ENCODE data around the gene CLNS1A. TPM values are rescaled to one million over a fixed set of nuclear protein-coding genes. Genes with fewer than 3 reads are reported as not detected.
"Not testable (repeated sequence)": the region's sequence is repeated elsewhere in the genome, so short reads cannot be mapped to it uniquely, and the experiment has no call there.

The CLNS1A gene
- polyA plus RNA-seq, 3 donors = 66.8 to 94.1 (median 70.4) TPM

DNA sequence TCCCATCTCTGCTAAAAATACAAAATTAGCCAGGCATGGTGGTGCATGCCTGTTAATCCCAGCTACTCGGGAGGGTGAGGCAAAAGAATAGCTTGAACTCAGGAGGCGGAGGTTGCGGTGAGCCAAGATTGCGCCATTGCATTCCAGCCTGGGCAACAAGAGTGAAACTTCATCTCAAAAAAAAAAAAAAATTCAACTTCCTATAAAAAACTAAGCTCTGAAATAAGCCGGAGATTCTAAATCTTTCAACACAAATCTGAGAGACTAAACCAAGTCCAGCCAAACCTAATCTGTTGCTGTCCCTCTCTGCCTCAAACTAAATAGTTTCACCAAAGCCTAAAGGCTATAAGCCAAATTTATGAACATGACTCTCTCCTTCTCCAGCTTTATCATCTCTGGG lies 3.7 kb downstream of the CLNS1A start:
- not testable (repeated sequence) for H3K27ac ChIP-seq (ENCODE audit: low read depth, low read length)
- WGBS, 3 donors = 53 to 88% (median 59%) methylated on average over 5 of the region's 5 CpGs

DNA sequence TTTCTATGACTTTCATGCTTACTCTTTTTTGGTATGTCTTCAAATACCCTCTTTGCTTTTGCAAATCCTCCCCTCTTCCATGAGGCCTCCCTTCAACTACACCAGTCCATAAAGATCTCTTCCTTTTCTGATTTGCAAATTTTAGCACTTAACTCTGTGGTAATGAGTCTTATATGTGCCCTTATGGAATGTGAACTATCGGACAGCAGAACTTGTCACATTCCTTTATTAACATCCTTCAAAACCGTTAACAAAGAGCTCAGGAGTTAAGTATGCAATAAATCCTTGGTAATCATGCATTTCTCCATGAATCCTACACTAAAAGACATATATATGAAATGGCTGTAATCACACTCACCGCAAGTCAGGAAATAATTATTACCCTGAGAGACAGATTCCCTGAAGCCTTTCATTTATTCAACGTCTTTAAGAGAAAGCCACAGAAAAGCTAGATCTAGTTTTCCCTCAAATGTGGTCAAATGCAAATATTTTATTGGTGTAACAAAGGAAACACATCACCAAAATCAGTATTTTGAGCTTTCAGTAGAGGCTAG lies 7.4 kb downstream of the CLNS1A start:
- 77 to 89% (median 79%) methylated on average over 4 of the region's 4 CpGs for WGBS, 3 donors
- no peak overlapping the region for H3K27ac ChIP-seq (ENCODE audit: low read depth, low read length)

DNA sequence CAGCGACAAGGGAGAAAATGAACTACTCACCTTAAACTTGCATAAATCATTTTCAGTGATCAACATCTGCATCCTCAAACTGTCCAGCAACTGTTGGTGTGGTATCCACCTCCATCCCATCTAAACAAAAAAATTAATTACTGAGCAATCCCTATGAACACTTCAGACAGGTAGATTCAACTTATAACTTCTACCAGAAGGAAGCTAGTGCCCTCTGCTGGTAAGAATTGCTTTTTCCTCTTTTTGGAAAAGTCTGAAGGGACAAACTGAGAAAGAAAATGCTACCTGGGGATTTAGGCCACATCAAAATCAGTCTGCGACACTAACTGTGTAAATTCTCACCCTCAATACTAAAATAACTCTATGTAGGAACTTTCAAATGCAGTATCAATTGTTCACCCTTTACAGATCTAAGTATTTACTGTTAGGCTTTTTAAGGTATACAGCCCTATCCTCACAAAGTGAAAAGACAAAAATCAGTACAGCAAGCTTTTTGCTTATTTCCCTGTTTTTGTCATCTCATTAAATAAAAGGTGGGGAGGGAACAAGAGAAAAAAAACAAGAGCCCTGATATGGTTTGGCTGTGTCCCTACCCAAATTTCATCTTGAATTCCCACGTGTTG lies 17.9 kb downstream of the CLNS1A start:
- H3K27ac ChIP-seq (ENCODE audit: low read depth, low read length) = no peak overlapping the region
- 75 to 93% (median 92%) methylated on average over 3 of the region's 3 CpGs for WGBS, 3 donors

DNA sequence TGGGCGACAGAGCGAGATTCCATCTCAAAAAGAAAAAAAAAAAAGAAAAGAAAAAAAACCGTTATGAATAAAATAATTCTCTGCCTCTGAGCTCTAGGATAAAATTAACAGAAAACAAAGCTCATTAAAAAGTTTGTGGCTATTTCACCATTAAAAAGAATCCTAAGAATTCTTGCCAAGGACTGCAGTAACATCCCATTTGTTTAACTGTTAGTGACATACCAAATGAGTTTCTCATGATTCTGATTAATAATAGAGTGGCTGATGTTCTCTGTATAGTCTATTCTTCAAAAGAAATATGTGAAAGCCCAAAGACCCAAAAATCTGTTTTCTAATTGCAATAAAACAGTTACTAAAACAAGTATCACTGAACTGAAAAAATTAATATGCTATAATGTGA lies 19.7 kb downstream of the CLNS1A start:
- WGBS, 3 donors = 87 to 88% (median 88%) methylated on average over 3 of the region's 3 CpGs
- no peak overlapping the region for H3K27ac ChIP-seq (ENCODE audit: low read depth, low read length)

DNA sequence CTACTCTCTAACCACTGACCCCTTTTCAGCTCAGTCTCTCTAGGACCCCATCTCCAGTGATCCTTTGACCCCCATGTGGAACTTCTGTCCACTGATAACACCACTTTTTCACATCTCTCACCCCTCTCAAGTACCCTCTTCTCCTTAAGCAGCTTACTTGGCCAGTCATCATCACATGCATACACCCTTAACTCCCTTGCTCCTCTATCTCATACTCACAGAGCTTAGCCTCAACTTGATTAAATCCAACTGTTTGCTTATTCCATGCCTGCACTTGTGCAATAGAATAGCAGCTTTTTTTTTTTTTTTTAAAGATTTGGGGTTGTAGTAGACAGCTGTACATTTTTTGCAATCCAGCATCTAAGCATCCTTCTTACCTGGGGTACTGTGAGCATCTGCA lies 25.7 kb downstream of the CLNS1A start:
- H3K27ac ChIP-seq (ENCODE audit: low read depth, low read length) = no peak overlapping the region

DNA sequence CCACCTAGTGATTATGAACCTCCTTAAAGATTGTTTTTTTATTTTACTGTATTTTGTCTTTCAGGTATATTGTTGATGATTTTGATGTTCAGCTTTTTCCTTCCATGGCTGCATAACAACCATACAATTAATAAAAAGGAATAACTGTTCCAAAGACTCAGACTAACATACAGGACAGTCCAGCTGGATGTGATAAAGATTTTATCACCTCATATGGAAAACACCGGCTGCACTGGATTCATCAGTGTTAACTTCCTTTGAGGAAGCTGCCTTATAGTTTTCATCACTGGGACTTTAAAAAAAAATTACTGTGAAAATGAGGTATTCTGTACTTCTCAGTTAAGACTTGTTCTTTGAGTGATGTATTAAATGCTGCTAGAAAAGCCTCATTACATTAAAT lies 28.4 kb downstream of the CLNS1A start:
- no peak overlapping the region for H3K27ac ChIP-seq (ENCODE audit: low read depth, low read length)
- WGBS, 3 donors = 63 to 72% (median 72%) methylated on average over 1 of the region's 1 CpG

DNA sequence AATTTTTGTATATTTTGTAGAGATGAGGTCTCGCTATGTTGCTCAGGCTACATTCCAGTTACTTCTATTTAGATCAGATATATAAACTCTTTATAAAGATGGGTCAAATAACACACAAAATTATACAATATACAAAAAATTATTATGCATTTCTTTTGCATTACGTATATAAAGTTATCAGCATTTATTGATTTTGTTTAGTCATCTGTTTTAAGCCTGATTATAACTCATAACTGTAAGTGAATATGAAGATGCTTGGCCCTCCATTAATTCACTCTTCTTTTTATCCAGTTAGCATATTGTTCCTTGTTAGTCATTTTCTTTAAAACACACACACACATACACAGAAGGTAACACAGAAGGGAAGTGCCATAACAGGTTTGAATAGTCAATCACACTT lies 33.3 kb downstream of the CLNS1A start:
- 73 to 97% (median 97%) methylated on average over 2 of the region's 2 CpGs for WGBS, 3 donors
- no peak overlapping the region for H3K27ac ChIP-seq (ENCODE audit: low read depth, low read length)

DNA sequence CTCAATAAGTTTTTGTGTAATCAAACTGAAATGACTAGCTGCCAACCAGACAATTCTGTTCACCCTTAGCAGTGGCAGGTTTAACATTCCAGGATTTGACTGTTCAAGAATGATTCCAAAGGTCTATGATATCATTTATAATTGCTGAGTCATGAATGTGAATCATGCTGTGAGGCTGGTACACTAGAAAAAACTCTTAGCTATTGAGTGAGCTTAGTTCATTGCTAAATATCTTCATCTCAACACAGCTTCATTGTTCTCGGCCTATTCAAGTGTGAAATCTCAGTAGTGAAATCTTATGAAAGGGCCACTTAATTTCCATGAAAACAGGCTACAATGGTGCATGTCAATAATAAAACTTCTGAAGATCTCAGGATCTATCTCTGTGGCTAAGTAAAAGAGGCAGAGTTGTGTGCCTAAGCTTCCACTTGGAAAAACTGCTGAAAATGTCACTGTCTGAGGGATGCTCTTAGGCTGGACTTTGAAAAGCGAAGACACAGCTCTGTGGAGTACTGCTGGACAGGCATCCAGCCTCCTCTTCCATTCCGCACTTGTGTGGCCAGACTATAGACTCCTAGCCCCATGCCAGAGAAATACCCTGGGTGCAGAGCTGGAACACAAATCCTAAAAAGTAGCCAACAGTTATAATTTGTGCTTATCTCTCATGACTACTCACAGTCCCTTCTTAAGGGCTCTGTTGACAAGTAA lies 35.1 kb downstream of the CLNS1A start:
- WGBS, 3 donors = 81 to 92% (median 90%) methylated on average over 3 of the region's 3 CpGs
- no peak overlapping the region for H3K27ac ChIP-seq (ENCODE audit: low read depth, low read length)

DNA sequence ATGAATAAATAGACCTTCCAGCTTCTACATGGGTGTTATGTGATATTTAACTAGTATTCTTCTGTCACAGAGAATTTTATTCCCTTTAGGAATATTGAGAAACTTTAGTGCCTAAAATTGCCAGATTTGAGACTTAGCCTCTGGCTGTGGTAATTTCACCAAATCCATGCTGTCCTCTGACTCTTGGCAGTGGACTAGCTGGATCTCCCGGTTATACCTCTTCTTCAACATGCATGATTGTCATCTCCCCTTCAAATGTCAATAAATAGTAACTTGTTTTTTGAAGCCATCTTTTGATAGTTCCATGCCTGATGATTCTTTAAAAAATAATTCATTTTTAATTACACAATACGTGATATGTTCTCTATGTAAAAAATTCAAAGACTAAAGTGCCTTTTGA lies 39.4 kb downstream of the CLNS1A start:
- no peak overlapping the region for H3K27ac ChIP-seq (ENCODE audit: low read depth, low read length)
- WGBS, 3 donors = 81 to 97% (median 94%) methylated on average over 2 of the region's 2 CpGs

DNA sequence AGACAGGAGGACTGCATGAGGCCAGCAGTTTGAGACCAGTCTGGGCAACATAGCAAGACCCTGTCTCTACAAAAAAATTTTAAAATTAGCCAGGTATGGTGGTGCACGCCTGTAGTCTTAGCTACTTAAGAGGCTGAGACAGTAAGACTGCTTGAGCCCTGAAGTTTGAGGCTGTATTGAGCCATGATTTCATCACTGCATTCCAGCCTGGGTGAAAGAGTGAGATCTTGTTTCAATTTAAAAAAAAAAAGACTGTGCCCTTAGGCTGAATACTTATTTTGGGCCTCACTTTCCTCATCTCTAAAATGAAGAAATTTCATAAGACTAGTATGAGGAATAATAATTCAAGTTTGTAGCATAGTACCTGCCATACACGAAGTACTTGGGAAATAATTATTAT lies 41.0 kb downstream of the CLNS1A start:
- H3K27ac ChIP-seq (ENCODE audit: low read depth, low read length) = no peak overlapping the region
- WGBS, 3 donors = 87 to 98% (median 93%) methylated on average over 2 of the region's 2 CpGs

DNA sequence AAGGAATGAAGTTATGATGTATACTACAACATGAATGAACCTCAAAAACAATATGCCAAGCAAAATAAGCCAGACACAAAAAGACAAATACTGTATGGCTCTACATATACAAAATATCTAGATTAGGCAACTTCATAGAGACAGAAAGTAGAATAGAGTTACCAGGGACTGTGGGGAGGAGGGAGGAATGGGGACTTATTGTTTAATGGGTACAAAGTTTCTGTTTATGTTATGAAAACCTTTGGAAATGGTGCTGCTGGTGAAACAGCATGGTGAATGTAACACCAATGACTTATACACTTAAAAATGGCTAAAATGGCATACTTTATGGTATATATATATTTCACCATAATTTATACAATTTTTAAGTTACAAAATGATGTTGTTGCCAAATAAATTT lies 43.7 kb downstream of the CLNS1A start:
- no peak overlapping the region for H3K27ac ChIP-seq (ENCODE audit: low read depth, low read length)

DNA sequence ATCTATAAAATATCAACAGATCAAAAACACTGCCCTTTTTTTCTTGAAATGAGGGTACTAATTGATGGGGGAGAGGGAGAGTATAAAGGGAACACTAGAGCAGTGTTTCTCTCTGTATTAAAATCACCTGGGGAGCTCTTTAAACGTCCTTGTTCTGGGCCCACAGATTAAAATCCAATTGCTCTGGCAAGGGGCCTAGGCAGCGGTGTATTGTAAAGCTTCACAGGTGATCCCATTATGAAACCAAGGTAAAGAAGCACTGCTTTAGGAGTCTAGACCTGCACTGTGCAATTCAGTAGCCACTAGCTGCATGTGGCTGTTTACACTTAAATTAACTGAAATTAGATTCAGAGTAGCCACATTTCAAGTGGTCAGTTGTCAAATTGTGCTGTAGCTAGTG lies 44.9 kb downstream of the CLNS1A start:
- no peak overlapping the region for H3K27ac ChIP-seq (ENCODE audit: low read depth, low read length)
- 44 to 76% (median 71%) methylated on average over 2 of the region's 2 CpGs for WGBS, 3 donors

DNA sequence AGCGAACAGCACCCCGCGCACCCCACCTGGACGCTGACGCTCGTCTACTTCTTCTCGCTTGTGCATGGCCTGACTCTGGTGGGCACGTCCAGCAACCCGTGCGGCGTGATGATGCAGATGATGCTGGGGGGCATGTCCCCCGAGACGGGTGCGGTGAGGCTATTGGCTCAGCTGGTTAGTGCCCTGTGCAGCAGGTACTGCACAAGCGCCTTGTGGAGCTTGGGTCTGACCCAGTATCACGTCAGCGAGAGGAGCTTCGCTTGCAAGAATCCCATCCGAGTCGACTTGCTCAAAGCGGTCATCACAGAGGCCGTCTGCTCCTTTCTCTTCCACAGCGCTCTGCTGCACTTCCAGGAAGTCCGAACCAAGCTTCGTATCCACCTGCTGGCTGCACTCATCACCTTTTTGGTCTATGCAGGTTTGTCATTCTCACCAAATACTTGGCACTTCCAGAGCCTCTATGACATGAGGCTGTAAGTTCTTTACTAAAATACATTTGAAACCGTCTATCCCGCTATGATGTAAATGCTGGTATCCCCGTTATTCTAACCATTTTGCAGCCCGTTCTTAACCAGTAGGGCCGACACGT lies 47.3 kb downstream of the CLNS1A start:
- WGBS, 3 donors = 3 to 11% (median 10%) methylated on average over 31 of the region's 31 CpGs
- H3K27ac ChIP-seq (ENCODE audit: low read depth, low read length) = no peak overlapping the region

DNA sequence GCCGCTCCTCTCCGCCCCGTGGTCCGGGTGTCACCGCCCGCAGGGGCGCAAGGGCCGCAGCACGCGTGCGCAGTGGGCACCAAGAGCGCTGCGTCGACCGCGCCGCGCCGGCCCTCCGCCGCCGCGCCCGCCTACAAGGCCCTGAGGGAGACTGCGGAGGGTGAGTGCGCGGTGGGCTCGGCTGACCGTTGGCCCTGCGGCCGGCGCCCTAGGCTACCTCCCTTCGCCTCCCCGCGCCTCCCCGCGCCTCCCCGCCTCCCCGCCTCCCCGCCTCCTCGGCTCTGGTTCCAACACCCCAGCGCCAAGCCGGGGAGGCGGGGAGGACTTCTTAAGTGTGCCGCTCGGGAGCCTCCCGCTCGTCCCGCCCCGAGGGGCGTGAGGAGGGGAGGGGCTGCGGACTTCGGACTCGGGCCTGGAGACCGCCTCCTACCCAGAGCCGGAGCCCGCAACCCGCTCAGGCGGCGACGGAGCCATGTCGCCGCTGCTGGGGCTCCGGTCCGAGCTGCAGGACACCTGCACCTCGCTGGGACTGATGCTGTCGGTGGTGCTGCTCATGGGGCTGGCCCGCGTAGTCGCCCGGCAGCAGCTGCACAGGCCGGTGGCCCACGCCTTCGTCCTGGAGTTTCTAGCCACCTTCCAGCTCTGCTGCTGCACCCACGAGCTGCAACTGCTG lies 47.9 kb downstream of the CLNS1A start, which contains the start of gene AQP11:
Gene AQP11 (plus strand): TSS at position 433 of the 673 bp plus-strand sequence. CDS start 40 bp downstream, at position 473.
- 0% methylated on average over 53 to 75 of the region's 75 CpGs for WGBS, 3 donors

DNA sequence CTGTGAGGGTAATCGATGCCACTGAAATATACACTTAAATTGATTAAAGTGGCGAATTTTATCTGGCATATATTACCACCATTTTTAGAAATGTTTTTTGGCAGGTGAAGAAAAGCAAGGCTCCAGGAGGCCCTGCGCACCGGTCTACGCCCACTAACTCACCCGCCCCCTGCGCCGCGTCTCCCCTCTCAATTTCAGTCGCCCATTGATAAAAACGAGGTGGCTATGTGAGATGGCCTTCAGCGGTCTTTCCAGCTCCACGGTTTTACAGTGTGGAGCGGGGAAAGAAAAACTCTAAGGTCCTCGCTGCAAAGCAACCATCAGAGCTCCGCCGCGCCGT lies 48.4 kb downstream of the CLNS1A start:
- H3K27ac ChIP-seq (ENCODE audit: low read depth, low read length) = no peak overlapping the region
- WGBS, 3 donors = 1 to 3% (median 3%) methylated on average over 19 of the region's 19 CpGs

More for the DNA sequence above, 47.9 kb downstream of the CLNS1A start, which contains the start of gene AQP11:
- no peak within 1 kb of the TSS for H3K27ac ChIP-seq (ENCODE audit: low read depth, low read length)

DNA sequence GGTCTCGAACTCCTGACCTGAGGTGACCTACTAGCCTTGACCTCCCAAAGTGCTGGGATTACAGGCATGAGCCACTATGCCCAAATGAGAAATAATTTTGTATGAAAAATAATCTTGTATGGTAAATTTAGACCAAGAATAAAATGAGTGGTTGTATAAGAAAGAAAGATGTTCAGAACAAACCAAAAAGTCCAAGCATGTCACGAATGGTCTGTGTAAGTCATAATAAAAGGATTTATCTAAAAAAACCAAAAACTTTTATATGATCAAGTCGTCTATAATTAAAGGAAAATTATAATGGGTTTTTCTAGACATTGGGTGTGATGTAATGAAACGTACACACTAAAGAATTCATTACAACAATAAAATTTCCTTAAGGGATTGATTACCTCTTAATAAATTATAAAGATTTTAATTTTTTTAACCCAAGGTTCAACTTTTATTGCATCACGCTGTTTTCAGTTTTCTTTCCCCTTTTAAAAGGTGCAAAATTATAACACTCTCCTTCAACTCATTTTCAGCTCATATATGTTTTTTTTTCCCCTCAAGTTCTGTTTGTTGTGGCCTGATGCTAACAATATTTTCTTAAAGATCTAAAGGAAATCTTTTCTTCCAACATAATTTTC lies 56.8 kb downstream of the CLNS1A start:
- no peak overlapping the region for H3K27ac ChIP-seq (ENCODE audit: low read depth, low read length)
- WGBS, 3 donors = 80 to 92% (median 84%) methylated on average over 5 of the region's 5 CpGs

DNA sequence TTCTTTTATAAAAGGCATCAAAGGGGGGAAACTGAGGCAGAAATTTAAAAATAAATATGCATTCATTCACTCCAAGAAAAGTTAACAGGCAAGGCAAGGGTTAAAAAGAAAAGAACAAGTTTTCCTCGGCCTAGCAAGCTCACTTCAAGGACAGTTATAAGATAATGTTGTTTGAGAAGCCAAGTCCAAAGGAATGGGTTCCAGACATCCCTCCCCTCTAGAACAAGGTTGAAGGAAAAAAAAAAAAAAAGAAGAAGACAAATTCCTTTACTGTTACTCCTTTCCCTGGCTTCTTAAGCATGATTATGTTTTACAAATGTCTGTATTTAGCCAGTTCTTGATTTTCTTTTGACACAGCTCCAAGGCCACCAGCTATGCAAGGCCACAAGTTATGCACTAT lies 62.2 kb downstream of the CLNS1A start:
- 11 to 26% (median 16%) methylated on average over 1 of the region's 1 CpG for WGBS, 3 donors
- not testable (repeated sequence) for H3K27ac ChIP-seq (ENCODE audit: low read depth, low read length)

DNA sequence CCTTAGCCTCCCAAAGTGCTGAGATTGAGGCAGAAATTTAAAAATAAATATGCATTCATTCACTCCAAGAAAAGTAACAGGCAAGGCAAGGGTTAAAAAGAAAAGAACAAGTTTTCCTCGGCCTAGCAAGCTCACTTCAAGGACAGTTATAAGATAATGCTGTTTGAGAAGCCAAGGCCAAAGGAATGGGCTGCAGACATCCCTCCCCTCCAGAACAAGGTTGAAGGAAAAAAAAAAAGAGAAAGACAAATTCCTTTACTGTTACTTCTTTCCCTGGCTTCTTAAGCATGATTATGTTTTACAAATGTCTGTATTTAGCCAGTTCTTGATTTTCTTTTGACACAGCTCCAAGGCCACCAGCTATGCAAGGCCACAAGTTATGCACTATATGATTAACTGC lies 66.7 kb downstream of the CLNS1A start:
- H3K27ac ChIP-seq (ENCODE audit: low read depth, low read length) = not testable (repeated sequence)
- WGBS, 3 donors = 9 to 31% (median 29%) methylated on average over 1 of the region's 1 CpG

DNA sequence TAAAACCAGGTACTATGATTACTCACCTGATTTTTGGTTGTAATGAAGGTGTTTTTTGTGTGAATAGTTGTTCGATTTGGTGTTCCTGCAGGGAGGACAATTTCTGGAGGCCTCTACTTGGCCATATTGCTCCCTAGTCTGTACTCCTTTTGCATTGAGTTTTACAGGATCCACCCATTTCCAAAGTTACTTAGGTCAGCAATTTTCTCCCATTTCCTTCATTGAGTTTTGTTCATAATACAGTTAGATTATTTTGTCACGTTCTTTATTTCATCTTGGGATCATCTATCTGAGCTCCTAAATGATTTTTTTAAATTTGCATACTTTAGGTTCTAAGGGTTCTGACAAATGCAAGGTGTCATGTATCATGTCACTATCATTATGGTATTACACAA lies 67.9 kb downstream of the CLNS1A start:
- no peak overlapping the region for H3K27ac ChIP-seq (ENCODE audit: low read depth, low read length)
- WGBS, 3 donors = 69 to 80% (median 79%) methylated on average over 2 of the region's 2 CpGs
